Liver (tissue), 9 donors: Measurements from ENCODE around the gene MYH11. TPM values are rescaled to one million over a fixed set of nuclear protein-coding genes. Genes with fewer than 3 reads are reported as not detected.

ENCODE experiments used
- DNase-seq: peaks from one replicate; pipeline ENCODE4 v3.0.0-alpha.2; 2017; ENCODE audit warnings: low spot score
- H3K27ac ChIP-seq, 2 donors: one replicate each; pipeline ENCODE4 v1.7.0; 2013; ENCODE audit warnings: inconsistent platforms in 2 of 2, low read length in 2 of 2, control low read depth in 1 of 2, low read depth in 1 of 2, mild to moderate bottlenecking in 1 of 2
- H3K27me3 ChIP-seq, 4 donors: one replicate each; pipeline versions ENCODE4 v1.6.1 to v1.7.0; 2013; ENCODE audit warnings: low read length in 3 of 4, inconsistent platforms in 1 of 4, mild to moderate bottlenecking in 1 of 4, moderate library complexity in 1 of 4; ENCODE audit not compliant: control insufficient read depth in 4 of 4, insufficient read depth in 4 of 4
- H3K36me3 ChIP-seq, 4 donors: one replicate each; pipeline versions ENCODE4 v1.6.1 to v1.7.0; 2013; ENCODE audit warnings: low read length in 3 of 4, mild to moderate bottlenecking in 3 of 4, low read depth in 1 of 4, moderate library complexity in 1 of 4; ENCODE audit not compliant: control insufficient read depth in 4 of 4, insufficient read depth in 3 of 4
- H3K4me1 ChIP-seq, 4 donors: one replicate each; pipeline versions ENCODE4 v1.6.1 to v1.7.0; 2013; ENCODE audit warnings: low read length in 3 of 4, mild to moderate bottlenecking in 3 of 4, moderate library complexity in 1 of 4; ENCODE audit not compliant: control insufficient read depth in 4 of 4, insufficient read depth in 4 of 4
- H3K4me3 ChIP-seq, 3 donors: one replicate each; pipeline versions ENCODE4 v1.6.1 to v1.7.0; 2013; ENCODE audit warnings: low read length in 3 of 3, control low read depth in 1 of 3, low read depth in 1 of 3, mild to moderate bottlenecking in 1 of 3
- H3K9ac ChIP-seq, 2 donors: one replicate each; pipeline ENCODE4 v1.7.0; 2013; ENCODE audit warnings: low read length in 2 of 2, mild to moderate bottlenecking in 2 of 2, moderate library complexity in 2 of 2, control low read depth in 1 of 2, low read depth in 1 of 2
- H3K9me3 ChIP-seq, 4 donors: one replicate each; pipeline versions ENCODE4 v1.6.1 to v1.7.0; 2013; ENCODE audit warnings: low read length in 3 of 4; ENCODE audit not compliant: control insufficient read depth in 4 of 4
- ATF3 ChIP-seq: IDR thresholded peaks from 2 replicates; pipeline ENCODE4 v1.6.1; 2016; ENCODE audit warnings: antibody characterized with exemption
- CTCF ChIP-seq: fragments of 150-350 bp; IDR thresholded peaks from 2 replicates; pipeline ENCODE4 v1.5.1; 2017; ENCODE audit warnings: improper control_type of control experiment, low read depth, low read length; ENCODE audit not compliant: missing input control
- EGR1 ChIP-seq, 2 donors: IDR thresholded peaks; 2 replicates each; pipeline ENCODE4 v1.6.1; 2016 to 2018; ENCODE audit warnings: antibody characterized with exemption in 2 of 2, low read depth in 2 of 2
- FOXA1 ChIP-seq: IDR thresholded peaks from 2 replicates; pipeline ENCODE4 v1.6.1; 2016; ENCODE audit warnings: antibody characterized with exemption
- FOXA2 ChIP-seq: IDR thresholded peaks from 2 replicates; pipeline ENCODE4 v1.6.1; 2016; ENCODE audit warnings: antibody characterized with exemption
- GABPA ChIP-seq, 2 donors: IDR thresholded peaks in 1 of 2; conservative IDR thresholded peaks in 1 of 2; 2 replicates each; pipeline ENCODE4 v1.6.1; 2016; ENCODE audit warnings: antibody characterized with exemption in 2 of 2, mild to moderate bottlenecking in 1 of 2, moderate library complexity in 1 of 2
- HNF4A ChIP-seq, 2 donors: conservative IDR thresholded peaks; 2 replicates each; pipeline ENCODE4 v1.6.1; 2016; ENCODE audit warnings: antibody characterized with exemption in 2 of 2, mild to moderate bottlenecking in 2 of 2
- HNF4G ChIP-seq: IDR thresholded peaks from 2 replicates; pipeline ENCODE4 v1.6.1; 2016; ENCODE audit warnings: antibody characterized with exemption
- JUND ChIP-seq, 2 donors: IDR thresholded peaks; 2 replicates each; pipeline ENCODE4 v1.6.1; 2016; ENCODE audit warnings: antibody characterized with exemption in 2 of 2
- MAX ChIP-seq: IDR thresholded peaks from 2 replicates; pipeline ENCODE4 v1.6.1; 2016; ENCODE audit warnings: antibody characterized with exemption
- NR2F2 ChIP-seq: IDR thresholded peaks from 2 replicates; pipeline ENCODE4 v1.6.1; 2016; ENCODE audit warnings: antibody characterized with exemption
- RAD21 ChIP-seq, 2 donors: IDR thresholded peaks; 2 replicates each; pipeline ENCODE4 v1.6.1; 2016; ENCODE audit warnings: antibody characterized with exemption in 2 of 2, mild to moderate bottlenecking in 2 of 2
- RXRA ChIP-seq, 2 donors: IDR thresholded peaks; 2 replicates each; pipeline ENCODE4 v1.6.1; 2017 to 2018; ENCODE audit warnings: antibody characterized with exemption in 2 of 2, mild to moderate bottlenecking in 1 of 2
- SP1 ChIP-seq: IDR thresholded peaks from 2 replicates; pipeline ENCODE4 v1.6.1; 2018; ENCODE audit warnings: antibody characterized with exemption, mild to moderate bottlenecking
- TAF1 ChIP-seq: conservative IDR thresholded peaks from 2 replicates; pipeline ENCODE4 v1.6.1; 2016; ENCODE audit warnings: antibody characterized with exemption, mild to moderate bottlenecking
- YY1 ChIP-seq: IDR thresholded peaks from 2 replicates; pipeline ENCODE4 v1.6.1; 2016; ENCODE audit warnings: antibody characterized with exemption, mild to moderate bottlenecking
- WGBS: extraction: QIAGEN DNeasy Blood & Tissue Kit; methylation state at CpG from one replicate; pipeline ENCODE4 v1.1.7; 2013; 5-methylcytosine and 5-hydroxymethylcytosine counted together
- polyA plus RNA-seq, 2 donors: library from polyadenylated mRNA; stranded (reverse) in 1 of 2; unstranded in 1 of 2; fragments of 200-250 nt in 1 of 2; fragments of >200 nt in 1 of 2; fragmentation: Nextera tagmentation in 1 of 2; extraction: Ambion mirVana in 1 of 2; gene quantifications; one replicate each; pipeline versions ENCODE4 v1.2.1 to v1.2.3, GENCODE V29; 2013 to 2015
- total RNA-seq, 2 donors: library from RNA; depleted of rRNA; stranded (reverse); fragments of >200 nt; gene quantifications; one replicate each; pipeline ENCODE4 v1.2.3, GENCODE V29; 2014
- TF ChIP-seq, protein P1 (sequence below): IDR thresholded peaks from 2 replicates; pipeline ENCODE4 v1.6.1; 2016; ENCODE audit warnings: antibody characterized with exemption
- donor health status: healthy.
- donor health status: healthy.
- donor health status: healthy.
- donor health status: healthy.
- donor health status: healthy.

MYH11 gene
- total and polyA plus RNA-seq, 4 donors = 0.51 to 33.7 (median 4.0) TPM

DNA sequence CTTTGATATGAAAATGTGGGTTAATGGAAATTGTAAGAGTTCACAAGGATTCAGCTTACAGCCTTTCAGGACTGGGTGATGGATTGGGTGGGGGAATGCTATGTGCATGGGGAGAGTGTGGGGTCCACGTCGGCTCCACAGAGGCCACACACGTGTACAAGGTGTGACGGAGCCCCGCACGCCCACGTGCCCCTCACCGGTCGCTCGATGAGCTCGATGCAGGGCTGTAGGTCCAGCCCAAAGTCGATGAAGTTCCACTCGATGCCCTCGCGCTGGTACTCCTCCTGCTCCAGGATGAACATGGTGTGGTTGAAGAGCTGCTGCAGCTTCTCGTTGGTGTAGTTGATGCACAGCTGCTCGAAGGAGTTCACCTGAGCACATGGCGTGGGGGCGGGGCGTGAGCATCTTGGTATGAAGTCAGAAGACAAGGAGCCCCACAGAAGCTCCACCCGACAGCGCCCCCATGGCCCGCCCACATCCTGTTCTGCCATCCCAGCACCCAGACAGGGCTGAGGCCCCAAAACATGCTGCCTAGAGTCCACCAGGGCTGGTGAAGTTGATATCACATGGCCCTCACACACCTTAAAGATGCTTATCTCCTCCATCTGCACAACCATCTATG lies 99.1 kb downstream of the MYH11 start:
- Histone ChIP-seq H3K27ac (no peak overlapping the region), H3K27me3 (no peaks in the 10 kb centered on the region), H3K4me3 (no peak overlapping the region), H3K9ac (no peak overlapping the region), H3K36me3 (no peaks in the 10 kb centered on the region), H3K9me3 (no peaks in the 10 kb centered on the region), H3K4me1 (no peaks in the 10 kb centered on the region)
- WGBS = 86% methylated on average over 23 of the region's 23 CpGs
- no peak for DNase-seq
- no peak for TF ChIP-seq RXRA (IDR thresholded peaks at IDR 0.05)
- TF ChIP-seq EGR1 (IDR thresholded peaks at IDR 0.05; ENCODE audit: low read depth in 2 of 2) = no peak
- TF ChIP-seq FOXA1 = no peak
- no peak for TF ChIP-seq CTCF
- TF ChIP-seq SP1 = no peak
- no peak for TF ChIP-seq NR2F2
- no peak for TF ChIP-seq HNF4A (conservative IDR thresholded peaks at IDR 0.05)
- no peak for TF ChIP-seq MAX
- TF ChIP-seq YY1 = no peak
- TF ChIP-seq, protein P1, sequence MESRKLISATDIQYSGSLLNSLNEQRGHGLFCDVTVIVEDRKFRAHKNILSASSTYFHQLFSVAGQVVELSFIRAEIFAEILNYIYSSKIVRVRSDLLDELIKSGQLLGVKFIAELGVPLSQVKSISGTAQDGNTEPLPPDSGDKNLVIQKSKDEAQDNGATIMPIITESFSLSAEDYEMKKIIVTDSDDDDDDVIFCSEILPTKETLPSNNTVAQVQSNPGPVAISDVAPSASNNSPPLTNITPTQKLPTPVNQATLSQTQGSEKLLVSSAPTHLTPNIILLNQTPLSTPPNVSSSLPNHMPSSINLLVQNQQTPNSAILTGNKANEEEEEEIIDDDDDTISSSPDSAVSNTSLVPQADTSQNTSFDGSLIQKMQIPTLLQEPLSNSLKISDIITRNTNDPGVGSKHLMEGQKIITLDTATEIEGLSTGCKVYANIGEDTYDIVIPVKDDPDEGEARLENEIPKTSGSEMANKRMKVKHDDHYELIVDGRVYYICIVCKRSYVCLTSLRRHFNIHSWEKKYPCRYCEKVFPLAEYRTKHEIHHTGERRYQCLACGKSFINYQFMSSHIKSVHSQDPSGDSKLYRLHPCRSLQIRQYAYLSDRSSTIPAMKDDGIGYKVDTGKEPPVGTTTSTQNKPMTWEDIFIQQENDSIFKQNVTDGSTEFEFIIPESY = no peak

GRCh38 chr16:15757077-15757386 lies 99.8 kb downstream of the MYH11 start:
- Histone ChIP-seq H3K9ac (no peak overlapping the region), H3K4me3 (no peak overlapping the region), H3K27me3 (no peaks in the 10 kb centered on the region), H3K36me3 (no peaks in the 10 kb centered on the region), H3K27ac (no peak overlapping the region), H3K9me3 (no peaks in the 10 kb centered on the region), H3K4me1 (no peaks in the 10 kb centered on the region)
- TF ChIP-seq SP1 (no peak), ATF3 (no peak), HNF4G (no peak), MAX (no peak), RAD21 (IDR thresholded peaks at IDR 0.05) (no peak), CTCF (no peak), EGR1 (IDR thresholded peaks at IDR 0.05; ENCODE audit: low read depth in 2 of 2) (no peak), FOXA1 (no peak), JUND (IDR thresholded peaks at IDR 0.05) (no peak), FOXA2 (no peak), GABPA (IDR thresholded peaks at IDR 0.05 in 1 of 2, conservative IDR thresholded peaks at IDR 0.05 in 1 of 2) (no peak), TAF1 (no peak), YY1 (no peak), HNF4A (conservative IDR thresholded peaks at IDR 0.05) (no peak)
- TF ChIP-seq, protein P1 = no peak
- 80% methylated on average over 10 of the region's 10 CpGs for WGBS
- no peak for DNase-seq
